22Rv1 (cell line): ENCODE data around the gene CDK2AP2.

Experiments used
- ZFX ChIP-seq: fragments of 450-650 bp; IDR thresholded peaks from 2 replicates; pipeline ENCODE4 v1.6.1; 2017; ENCODE audit warnings: antibody characterized with exemption, borderline replicate concordance
- TF ChIP-seq, protein P1 (sequence below): fragments of 450-650 bp; IDR thresholded peaks from 2 replicates; pipeline ENCODE4 v1.5.1; 2017; ENCODE audit warnings: mild to moderate bottlenecking

DNA sequence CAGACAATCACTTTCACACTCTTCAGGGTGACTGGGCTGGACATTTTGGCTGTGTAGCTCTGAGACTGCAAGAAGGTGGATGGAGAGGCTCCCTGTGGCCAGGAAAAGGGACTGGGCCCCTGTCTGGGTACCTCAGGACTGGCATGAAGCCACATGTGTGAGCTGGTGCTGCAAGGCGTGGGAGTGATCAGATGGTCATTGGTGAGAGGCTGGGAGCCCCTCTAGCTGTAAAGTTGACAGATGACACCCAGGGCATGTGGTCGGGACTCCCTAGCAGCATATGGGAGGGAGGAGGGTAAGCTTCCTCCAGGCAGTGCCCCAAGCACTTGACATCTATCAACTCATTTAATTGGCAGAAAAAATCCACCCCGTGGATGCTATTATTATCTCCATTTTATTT, 34.2 kb upstream of the CDK2AP2 start:
- TF ChIP-seq, protein P1, sequence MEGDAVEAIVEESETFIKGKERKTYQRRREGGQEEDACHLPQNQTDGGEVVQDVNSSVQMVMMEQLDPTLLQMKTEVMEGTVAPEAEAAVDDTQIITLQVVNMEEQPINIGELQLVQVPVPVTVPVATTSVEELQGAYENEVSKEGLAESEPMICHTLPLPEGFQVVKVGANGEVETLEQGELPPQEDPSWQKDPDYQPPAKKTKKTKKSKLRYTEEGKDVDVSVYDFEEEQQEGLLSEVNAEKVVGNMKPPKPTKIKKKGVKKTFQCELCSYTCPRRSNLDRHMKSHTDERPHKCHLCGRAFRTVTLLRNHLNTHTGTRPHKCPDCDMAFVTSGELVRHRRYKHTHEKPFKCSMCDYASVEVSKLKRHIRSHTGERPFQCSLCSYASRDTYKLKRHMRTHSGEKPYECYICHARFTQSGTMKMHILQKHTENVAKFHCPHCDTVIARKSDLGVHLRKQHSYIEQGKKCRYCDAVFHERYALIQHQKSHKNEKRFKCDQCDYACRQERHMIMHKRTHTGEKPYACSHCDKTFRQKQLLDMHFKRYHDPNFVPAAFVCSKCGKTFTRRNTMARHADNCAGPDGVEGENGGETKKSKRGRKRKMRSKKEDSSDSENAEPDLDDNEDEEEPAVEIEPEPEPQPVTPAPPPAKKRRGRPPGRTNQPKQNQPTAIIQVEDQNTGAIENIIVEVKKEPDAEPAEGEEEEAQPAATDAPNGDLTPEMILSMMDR = no peak
- no peak for TF ChIP-seq ZFX
